Natural killer cell (primary cell): ENCODE results near the gene PSMA7. TPM values are rescaled to one million over a fixed set of nuclear protein-coding genes. Genes with fewer than 3 reads are reported as not detected.

ENCODE experiments used
- ATAC-seq, 3 donors: fragments of 150-1000 bp in 2 of 3; fragments of 200-7000 bp in 1 of 3; cut with Tn5 transposase; 1 replicate in 1 of 3; 2 replicates in 2 of 3; pipeline ENCODE4 v1.10.0; 2021; ENCODE audit warnings: mild to moderate bottlenecking in 2 of 3, moderate library complexity in 2 of 3
- DNase-seq, 2 donors: peaks; one replicate each; pipeline versions ENCODE4 v3.0.0 to v3.0.0-alpha.2; 2013 to 2021; ENCODE audit warnings: mixed read lengths in 1 of 2
- H3K27ac ChIP-seq: one replicate; pipeline ENCODE4 v1.5.1; 2013; ENCODE audit warnings: mild to moderate bottlenecking, low read length
- H3K27me3 ChIP-seq: one replicate; pipeline ENCODE4 v1.6.1; 2013; ENCODE audit warnings: low read length; ENCODE audit not compliant: control insufficient read depth, insufficient read depth
- H3K36me3 ChIP-seq: one replicate; pipeline ENCODE4 v1.6.1; 2013; ENCODE audit warnings: low read length; ENCODE audit not compliant: control insufficient read depth, insufficient read depth
- H3K4me1 ChIP-seq: one replicate; pipeline ENCODE4 v1.6.1; 2013; ENCODE audit warnings: low read length; ENCODE audit not compliant: control insufficient read depth, insufficient read depth
- H3K4me3 ChIP-seq: one replicate; pipeline ENCODE4 v1.5.1; 2013; ENCODE audit warnings: low read length
- H3K9me3 ChIP-seq: one replicate; pipeline ENCODE4 v1.6.1; 2013; ENCODE audit warnings: low read length; ENCODE audit not compliant: control insufficient read depth, insufficient read depth
- H3K27ac Mint-ChIP-seq, 2 donors: one replicate each; pipeline ENCODE4 v1.8.0; 2022; ENCODE audit warnings: mild to moderate bottlenecking in 2 of 2, mixed read lengths in 2 of 2, moderate library complexity in 1 of 2
- H3K27me3 Mint-ChIP-seq, 2 donors: one replicate each; pipeline ENCODE4 v1.8.0; 2022; ENCODE audit warnings: low read depth in 2 of 2, mixed read lengths in 2 of 2
- H3K36me3 Mint-ChIP-seq: one replicate; pipeline ENCODE4 v1.8.0; 2022; ENCODE audit warnings: mixed read lengths
- H3K4me1 Mint-ChIP-seq, 2 donors: one replicate each; pipeline ENCODE4 v1.8.0; 2022; ENCODE audit warnings: mixed read lengths in 2 of 2
- H3K4me3 Mint-ChIP-seq: one replicate; pipeline ENCODE4 v1.8.0; 2022; ENCODE audit warnings: mild to moderate bottlenecking, moderate library complexity, mixed read lengths
- H3K9me3 Mint-ChIP-seq, 2 donors: one replicate each; pipeline ENCODE4 v1.8.0; 2022; ENCODE audit warnings: mixed read lengths in 2 of 2
- WGBS: methylation state at CpG from one replicate; pipeline ENCODE4 v1.1.7; 2013; ENCODE audit warnings: missing lambda C conversion rate; ENCODE audit not compliant: insufficient coverage; 5-methylcytosine and 5-hydroxymethylcytosine counted together
- intact Hi-C: fragments of 100-400 bp; cut with micrococcal nuclease; formaldehyde crosslinking; loops from one replicate; pipeline ENCODE4 v1.14.2; 2022
- total RNA-seq, 4 donors: library from RNA; stranded (reverse); fragments of 120-200 nt in 1 of 4; gene quantifications; one replicate each; pipeline versions ENCODE4 v1.2.3 to v1.2.4, GENCODE V29; 2013 to 2022
- TF ChIP-seq, protein P1 (sequence below): fragments of 200-600 bp; IDR thresholded peaks from one replicate; pipeline ENCODE4 v1.8.0; 2022; ENCODE audit warnings: antibody characterized with exemption

The PSMA7 gene
- total RNA-seq, 3 donors from 2014 or later (not counting 1 experiment from before 2014, with no cell fraction given) = 154 to 177 (median 168) TPM

DNA sequence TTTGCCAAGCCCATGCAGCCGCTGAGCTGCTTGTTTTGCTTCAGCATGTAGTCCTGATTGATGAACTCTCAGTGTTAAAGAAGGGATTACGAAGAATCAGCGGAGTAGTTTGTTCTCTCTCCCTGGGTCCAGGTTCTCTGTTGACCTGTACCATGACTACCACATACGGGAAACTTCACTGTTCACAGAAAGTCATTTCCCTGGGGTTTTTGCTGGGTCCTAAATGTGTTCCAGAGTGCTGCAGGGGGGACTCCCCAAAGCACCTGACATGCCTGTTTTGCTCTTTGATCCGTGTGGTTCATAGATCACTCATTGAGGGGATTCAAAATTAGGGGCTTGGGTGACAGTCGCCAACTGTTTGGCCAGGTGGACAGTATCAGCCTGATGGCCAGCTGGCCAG is 15.4 kb downstream of the PSMA7 start:
- Mint-ChIP-seq H3K27me3 (no peaks in the 10 kb centered on the region), H3K4me3 (no peak overlapping the region), H3K9me3 (no peaks in the 10 kb centered on the region), H3K4me1 (peaks cover 37 to 40% of the 10 kb centered on the region in 2 donors), H3K27ac (no peak overlapping the region), H3K36me3 (peaks cover 22% of the 10 kb centered on the region)
- no peak for ATAC-seq
- H3K9me3 ChIP-seq = no peaks in the 10 kb centered on the region
- peaks cover 17% of the 10 kb centered on the region for H3K4me1 ChIP-seq
- no peaks in the 10 kb centered on the region for H3K27me3 ChIP-seq
- H3K36me3 ChIP-seq = peaks cover 63% of the 10 kb centered on the region
- 94% methylated on average over 6 of the region's 6 CpGs for WGBS
- intact Hi-C loops = no loop called here
- TF ChIP-seq, protein P1, sequence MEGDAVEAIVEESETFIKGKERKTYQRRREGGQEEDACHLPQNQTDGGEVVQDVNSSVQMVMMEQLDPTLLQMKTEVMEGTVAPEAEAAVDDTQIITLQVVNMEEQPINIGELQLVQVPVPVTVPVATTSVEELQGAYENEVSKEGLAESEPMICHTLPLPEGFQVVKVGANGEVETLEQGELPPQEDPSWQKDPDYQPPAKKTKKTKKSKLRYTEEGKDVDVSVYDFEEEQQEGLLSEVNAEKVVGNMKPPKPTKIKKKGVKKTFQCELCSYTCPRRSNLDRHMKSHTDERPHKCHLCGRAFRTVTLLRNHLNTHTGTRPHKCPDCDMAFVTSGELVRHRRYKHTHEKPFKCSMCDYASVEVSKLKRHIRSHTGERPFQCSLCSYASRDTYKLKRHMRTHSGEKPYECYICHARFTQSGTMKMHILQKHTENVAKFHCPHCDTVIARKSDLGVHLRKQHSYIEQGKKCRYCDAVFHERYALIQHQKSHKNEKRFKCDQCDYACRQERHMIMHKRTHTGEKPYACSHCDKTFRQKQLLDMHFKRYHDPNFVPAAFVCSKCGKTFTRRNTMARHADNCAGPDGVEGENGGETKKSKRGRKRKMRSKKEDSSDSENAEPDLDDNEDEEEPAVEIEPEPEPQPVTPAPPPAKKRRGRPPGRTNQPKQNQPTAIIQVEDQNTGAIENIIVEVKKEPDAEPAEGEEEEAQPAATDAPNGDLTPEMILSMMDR = no peak
- H3K4me3 ChIP-seq = no peak overlapping the region
- DNase-seq = no peak
- no peak overlapping the region for H3K27ac ChIP-seq

DNA sequence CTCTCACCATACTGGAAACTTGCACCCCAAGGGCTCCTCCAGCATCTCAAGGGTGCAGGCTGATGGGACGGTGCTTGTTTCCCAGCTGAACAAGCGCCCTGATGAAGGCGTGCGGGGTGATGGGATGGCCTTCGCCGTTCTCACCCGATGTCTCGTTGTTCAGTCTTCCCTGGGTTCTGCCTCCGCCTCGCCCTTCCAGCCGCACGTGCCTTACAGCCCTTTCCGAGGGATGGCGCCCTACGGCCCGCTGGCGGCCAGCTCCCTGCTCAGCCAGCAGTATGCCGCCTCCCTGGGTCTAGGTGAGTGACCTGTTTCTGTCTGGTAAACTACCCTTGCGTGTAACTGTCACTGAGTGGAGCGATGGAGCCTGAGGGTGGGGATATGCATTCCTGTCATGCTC is 17.1 kb downstream of the PSMA7 start:
- H3K36me3 Mint-ChIP-seq = peaks cover 16% of the 10 kb centered on the region
- H3K27me3 ChIP-seq = no peaks in the 10 kb centered on the region
- intact Hi-C loops = no loop called here
- H3K4me3 ChIP-seq = no peak overlapping the region
- H3K36me3 ChIP-seq = peaks cover 48% of the 10 kb centered on the region
- H3K27ac Mint-ChIP-seq = no peak overlapping the region
- no peaks in the 10 kb centered on the region for H3K9me3 ChIP-seq
- no peak overlapping the region for H3K27ac ChIP-seq
- H3K4me1 ChIP-seq = peaks cover 20% of the 10 kb centered on the region
- DNase-seq (no peak), ATAC-seq (no peak)
- peaks cover 28 to 34% of the 10 kb centered on the region in 2 donors for H3K4me1 Mint-ChIP-seq
- H3K9me3 Mint-ChIP-seq = no peaks in the 10 kb centered on the region
- H3K4me3 Mint-ChIP-seq = no peak overlapping the region
- WGBS = 96% methylated on average over 20 of the region's 20 CpGs
- TF ChIP-seq, protein P1 = no peak
- H3K27me3 Mint-ChIP-seq = no peaks in the 10 kb centered on the region

- DNase-seq (peak in 1 of 2 donors; percentile 30), ATAC-seq (no peak)
- Mint-ChIP-seq H3K4me1 (peaks cover 35 to 36% of the 10 kb centered on the region in 2 donors), H3K36me3 (peaks cover 14% of the 10 kb centered on the region), H3K27me3 (no peaks in the 10 kb centered on the region), H3K9me3 (no peaks in the 10 kb centered on the region), H3K4me3 (peak overlapping the region; percentile 83), H3K27ac (peak overlapping the region; percentile 52 to 63)
- H3K9me3 ChIP-seq = no peaks in the 10 kb centered on the region
- WGBS = 61% methylated on average over 19 of the region's 19 CpGs
- H3K4me3 ChIP-seq = peak overlapping the region; percentile 15
- H3K27ac ChIP-seq = no peak overlapping the region
- intact Hi-C loops = loop anchor here (2.0 kb wide), 1 partner anchor 13 kb away; no protein-coding TSS in a partner anchor
- TF ChIP-seq, protein P1 = no peak
- H3K27me3 ChIP-seq = no peaks in the 10 kb centered on the region
- H3K36me3 ChIP-seq = peaks cover 26% of the 10 kb centered on the region
- H3K4me1 ChIP-seq = peaks cover 32% of the 10 kb centered on the region
Observed at GRCh38 chr20:62123450-62124118, 19.6 kb downstream of the PSMA7 start.
